ENCODE results near the gene TMC1.

GRCh38 chr9:72687331-72687730, 165.9 kb downstream of the TMC1 start:
- TF ChIP-seq CBX5 (IDR thresholded peaks at IDR 0.05; ENCODE audit: low read depth, low read length) = no peak
- TF ChIP-seq TAF1 (IDR thresholded peaks at IDR 0.05; ENCODE audit: low read depth, low read length) = no peak
- no peak for TF ChIP-seq CHD2 (IDR thresholded peaks at IDR 0.05; ENCODE audit: low read length)
- no peak for TF ChIP-seq POLR2AphosphoS5 (IDR thresholded peaks at IDR 0.05; ENCODE audit: low read depth, low read length)
- no peak for TF ChIP-seq CTCF (IDR thresholded peaks at IDR 0.05; ENCODE audit: control extremely low read depth in 1 of 3, insufficient read depth in 1 of 3, low read depth in 1 of 3, low read length in 3 of 3)
- TF ChIP-seq RBBP5 (IDR thresholded peaks at IDR 0.05; ENCODE audit: borderline replicate concordance, low read depth, low read length) = no peak
- no peak for TF ChIP-seq MAFK (IDR thresholded peaks at IDR 0.05; ENCODE audit: low read depth, low read length)
- no peak for TF ChIP-seq HDAC2 (IDR thresholded peaks at IDR 0.05; ENCODE audit: borderline replicate concordance in 1 of 2, low read depth in 2 of 2, low read length in 2 of 2)
- no peak for TF ChIP-seq RNF2 (IDR thresholded peaks at IDR 0.05; ENCODE audit: borderline replicate concordance, low read depth, low read length, missing control alignments, poor library complexity, severe bottlenecking)
- TF ChIP-seq SRF (IDR thresholded peaks at IDR 0.05; ENCODE audit: low read depth, low read length) = no peak
- TF ChIP-seq EP300 (IDR thresholded peaks at IDR 0.05; ENCODE audit: borderline replicate concordance in 1 of 2, low read depth in 2 of 2, low read length in 2 of 2) = no peak
- TF ChIP-seq YY1 (IDR thresholded peaks at IDR 0.05; ENCODE audit: low read depth, low read length) = no peak
- TF ChIP-seq POLR2A (IDR thresholded peaks at IDR 0.05; ENCODE audit: control extremely low read depth in 1 of 2, low read depth in 2 of 2, low read length in 2 of 2) = no peak
- no peak for TF ChIP-seq RAD21 (IDR thresholded peaks at IDR 0.05 in 1 of 2, conservative IDR thresholded peaks at IDR 0.05 in 1 of 2; ENCODE audit: low read depth in 2 of 2, low read length in 2 of 2)

Data from H1 (cell line).